ENCODE results near the gene PPFIA2.

The PPFIA2 gene

DNA sequence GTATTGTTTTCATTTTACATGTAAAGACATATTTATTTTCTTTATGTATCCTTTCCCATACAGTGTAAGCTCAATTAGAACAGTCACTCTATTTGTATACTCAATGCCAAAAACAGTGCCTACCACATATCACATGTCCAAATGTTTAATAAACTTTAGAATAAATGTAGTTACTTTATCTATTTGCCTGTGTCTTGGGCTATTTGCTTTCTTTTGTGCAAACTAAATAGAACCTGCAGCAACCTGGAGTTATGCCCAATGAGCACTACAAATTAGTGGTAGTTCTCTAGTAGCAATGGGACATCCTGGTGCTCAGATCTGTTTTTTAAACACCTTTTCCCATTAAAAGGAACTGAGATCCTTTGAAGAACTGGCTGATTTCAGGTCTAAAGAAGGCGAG, 186.7 kb downstream of the PPFIA2 start:
- in situ Hi-C loops (cut with MboI; ENCODE audit: low pct_unique_long_range_greater_than_20kb, low sequenced_read_pairs, unreplicated experiment): no loop called here
- TF ChIP-seq, protein P1, sequence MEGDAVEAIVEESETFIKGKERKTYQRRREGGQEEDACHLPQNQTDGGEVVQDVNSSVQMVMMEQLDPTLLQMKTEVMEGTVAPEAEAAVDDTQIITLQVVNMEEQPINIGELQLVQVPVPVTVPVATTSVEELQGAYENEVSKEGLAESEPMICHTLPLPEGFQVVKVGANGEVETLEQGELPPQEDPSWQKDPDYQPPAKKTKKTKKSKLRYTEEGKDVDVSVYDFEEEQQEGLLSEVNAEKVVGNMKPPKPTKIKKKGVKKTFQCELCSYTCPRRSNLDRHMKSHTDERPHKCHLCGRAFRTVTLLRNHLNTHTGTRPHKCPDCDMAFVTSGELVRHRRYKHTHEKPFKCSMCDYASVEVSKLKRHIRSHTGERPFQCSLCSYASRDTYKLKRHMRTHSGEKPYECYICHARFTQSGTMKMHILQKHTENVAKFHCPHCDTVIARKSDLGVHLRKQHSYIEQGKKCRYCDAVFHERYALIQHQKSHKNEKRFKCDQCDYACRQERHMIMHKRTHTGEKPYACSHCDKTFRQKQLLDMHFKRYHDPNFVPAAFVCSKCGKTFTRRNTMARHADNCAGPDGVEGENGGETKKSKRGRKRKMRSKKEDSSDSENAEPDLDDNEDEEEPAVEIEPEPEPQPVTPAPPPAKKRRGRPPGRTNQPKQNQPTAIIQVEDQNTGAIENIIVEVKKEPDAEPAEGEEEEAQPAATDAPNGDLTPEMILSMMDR (IDR thresholded peaks at IDR 0.05; ENCODE audit: extremely low read depth, insufficient read depth, missing control alignments): no peak
- no peak for DNase-seq (ENCODE audit: low spot score)

DNA sequence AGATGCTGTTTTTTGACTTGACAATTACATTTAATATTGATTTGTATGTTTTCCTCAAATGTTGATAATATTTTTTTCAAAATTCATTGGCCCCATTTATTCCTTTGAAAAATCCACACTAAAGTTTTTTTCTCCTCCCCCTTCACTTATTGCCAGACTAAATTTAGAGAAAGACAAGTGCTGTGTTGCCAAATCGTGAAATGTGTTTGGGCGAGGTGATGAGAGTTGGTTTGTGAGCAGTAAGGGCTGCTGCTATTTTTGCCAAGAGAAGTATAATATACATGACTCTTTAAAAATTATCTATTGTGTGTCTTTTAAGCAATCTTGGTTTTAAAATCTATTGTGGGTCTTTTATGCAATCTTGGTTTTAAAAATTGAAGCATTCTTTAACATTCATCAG, 188.9 kb downstream of the PPFIA2 start:
- TF ChIP-seq, protein P1 (IDR thresholded peaks at IDR 0.05; ENCODE audit: extremely low read depth, insufficient read depth, missing control alignments): no peak
- no peak for DNase-seq (ENCODE audit: low spot score)
- in situ Hi-C loops (cut with MboI; ENCODE audit: low pct_unique_long_range_greater_than_20kb, low sequenced_read_pairs, unreplicated experiment): no loop called here

DNA sequence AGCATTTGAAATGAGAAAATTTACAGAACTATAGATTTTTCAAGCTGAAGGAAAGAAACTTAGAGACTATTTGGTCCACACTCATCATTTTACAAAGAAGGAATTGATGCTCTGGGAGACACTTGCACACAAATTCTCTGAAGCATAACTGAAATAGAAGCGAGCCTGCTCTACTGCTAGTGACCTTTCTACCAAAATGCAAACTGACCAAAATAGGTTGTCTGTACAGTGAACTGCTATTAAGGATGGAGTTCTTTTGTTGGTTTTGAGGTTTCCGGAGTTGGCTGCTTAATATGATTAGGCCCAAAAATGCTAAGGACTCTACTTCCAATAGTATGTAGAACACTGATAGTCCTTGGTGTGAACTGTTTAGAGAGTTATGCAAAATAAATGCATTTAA, 194.9 kb downstream of the PPFIA2 start:
- in situ Hi-C loops (cut with MboI; ENCODE audit: low pct_unique_long_range_greater_than_20kb, low sequenced_read_pairs, unreplicated experiment): no loop called here
- TF ChIP-seq, protein P1 (IDR thresholded peaks at IDR 0.05; ENCODE audit: extremely low read depth, insufficient read depth, missing control alignments): no peak
- DNase-seq (ENCODE audit: low spot score): no peak

DNA sequence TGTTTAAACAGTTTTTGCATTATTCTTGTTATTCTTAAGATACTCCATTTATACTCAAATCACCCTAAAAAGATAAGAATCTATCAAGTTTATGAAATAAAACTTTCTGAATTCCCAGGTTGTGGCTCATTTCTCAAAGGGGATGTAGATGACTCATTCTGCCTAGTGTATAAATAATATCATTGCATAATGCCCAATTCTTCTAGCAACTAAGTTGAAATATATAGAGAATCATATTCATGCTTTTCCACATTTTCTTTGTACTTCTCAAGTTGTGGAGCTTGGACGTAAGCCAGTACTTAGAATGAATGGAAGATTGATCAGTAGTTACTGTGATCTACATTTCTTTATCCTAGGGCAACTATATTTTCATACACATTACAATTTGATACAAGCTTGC, 201.1 kb downstream of the PPFIA2 start:
- TF ChIP-seq, protein P1 (IDR thresholded peaks at IDR 0.05; ENCODE audit: extremely low read depth, insufficient read depth, missing control alignments): no peak
- in situ Hi-C loops (cut with MboI; ENCODE audit: low pct_unique_long_range_greater_than_20kb, low sequenced_read_pairs, unreplicated experiment): no loop called here
- DNase-seq (ENCODE audit: low spot score): no peak

DNA sequence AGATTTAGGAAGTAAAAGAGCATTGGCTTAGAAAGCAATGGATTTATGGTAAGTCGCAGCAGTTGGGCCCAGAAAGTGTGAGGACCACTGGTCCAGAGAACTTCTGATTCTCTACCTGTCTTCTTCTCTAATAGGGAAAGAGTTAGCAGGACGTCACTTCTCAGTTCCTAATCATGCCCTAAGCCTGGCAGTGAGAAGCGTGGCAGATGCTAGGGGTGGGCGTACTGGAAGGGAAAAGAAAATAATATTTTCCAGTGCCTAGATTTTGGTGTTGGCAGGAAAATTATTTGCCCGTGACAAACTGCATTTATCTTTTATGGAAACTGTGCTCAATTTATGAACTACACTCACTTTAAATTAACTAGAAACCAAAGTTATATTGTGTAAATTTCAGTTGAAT, 212.3 kb downstream of the PPFIA2 start:
- TF ChIP-seq, protein P1 (IDR thresholded peaks at IDR 0.05; ENCODE audit: extremely low read depth, insufficient read depth, missing control alignments): no peak
- no peak for DNase-seq (ENCODE audit: low spot score)
- in situ Hi-C loops (cut with MboI; ENCODE audit: low pct_unique_long_range_greater_than_20kb, low sequenced_read_pairs, unreplicated experiment): no loop called here

DNA sequence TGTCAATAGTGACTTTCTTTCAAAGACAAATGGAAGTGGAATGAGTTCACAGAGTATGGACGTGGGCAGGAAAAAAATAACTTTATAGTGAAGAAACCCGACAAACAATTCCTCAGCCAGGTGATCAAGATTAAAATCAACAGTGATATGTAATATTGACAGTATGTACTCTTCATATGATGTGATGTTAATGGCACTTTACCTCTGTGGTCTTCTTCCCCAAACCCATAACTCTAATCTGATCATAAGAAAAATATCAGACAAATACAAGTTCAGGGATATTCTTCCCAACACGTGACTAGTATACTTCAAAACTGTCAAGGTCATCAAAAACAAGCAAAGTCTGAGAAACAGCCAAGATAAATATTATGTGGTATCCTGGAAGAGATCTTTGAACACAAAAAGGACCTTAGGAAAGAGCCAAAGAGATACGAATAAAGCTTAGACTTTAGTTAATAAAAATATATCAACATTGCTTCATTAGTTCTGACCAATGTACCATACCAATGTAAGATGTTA, 215.5 kb downstream of the PPFIA2 start:
- in situ Hi-C loops (cut with MboI; ENCODE audit: low pct_unique_long_range_greater_than_20kb, low sequenced_read_pairs, unreplicated experiment): no loop called here
- DNase-seq (ENCODE audit: low spot score): no peak
- TF ChIP-seq, protein P1 (IDR thresholded peaks at IDR 0.05; ENCODE audit: extremely low read depth, insufficient read depth, missing control alignments): no peak
